Left ventricle myocardium inferior (tissue), 1 donor: ENCODE data around the gene SULT1C4. TPM values are rescaled to one million over a fixed set of nuclear protein-coding genes. Genes with fewer than 3 reads are reported as not detected.

Experiments
- DNase-seq: peaks from one replicate; pipeline ENCODE4 v3.0.0-alpha.2; 2020
- H3K27ac ChIP-seq: fragments of 200-600 bp; replicated peaks from 2 replicates; pipeline ENCODE4 v1.8.0; 2021
- H3K27me3 ChIP-seq: fragments of 200-600 bp; 2 replicates; pipeline ENCODE4 v1.8.0; 2021; ENCODE audit warnings: low read depth
- H3K36me3 ChIP-seq: fragments of 200-600 bp; 2 replicates; pipeline ENCODE4 v1.8.0; 2021
- H3K4me1 ChIP-seq: fragments of 200-600 bp; 2 replicates; pipeline ENCODE4 v1.8.0; 2021
- H3K4me3 ChIP-seq: fragments of 200-600 bp; 2 replicates; pipeline ENCODE4 v1.8.0; 2021; ENCODE audit warnings: mild to moderate bottlenecking, moderate library complexity
- H3K9me3 ChIP-seq: fragments of 200-600 bp; replicated peaks from 2 replicates; pipeline ENCODE4 v1.8.0; 2021
- intact Hi-C: fragments of 100-400 bp; cut with micrococcal nuclease; formaldehyde crosslinking; loops from one replicate; pipeline ENCODE4 v1.11.0; 2022
- total RNA-seq: library from RNA; stranded (reverse); fragmentation: NEBNext Ultra II Directional; extraction: Animal tissue kit (Norgen Biotek cat#: 25700); gene quantifications from one replicate; pipeline ENCODE4 v1.2.1, GENCODE V29; 2021
- TF ChIP-seq, protein P1 (sequence below): fragments of 200-600 bp; IDR thresholded peaks from 2 replicates; pipeline ENCODE4 v1.8.0; 2021; ENCODE audit warnings: antibody characterized with exemption, mild to moderate bottlenecking, borderline replicate concordance
- donor health status: DM: no; HTN: yes; CAD: no; lungs with severe emphysema.

Gene SULT1C4
- total RNA-seq, 1 donor from 2014 or later, result 2.7 TPM

DNA sequence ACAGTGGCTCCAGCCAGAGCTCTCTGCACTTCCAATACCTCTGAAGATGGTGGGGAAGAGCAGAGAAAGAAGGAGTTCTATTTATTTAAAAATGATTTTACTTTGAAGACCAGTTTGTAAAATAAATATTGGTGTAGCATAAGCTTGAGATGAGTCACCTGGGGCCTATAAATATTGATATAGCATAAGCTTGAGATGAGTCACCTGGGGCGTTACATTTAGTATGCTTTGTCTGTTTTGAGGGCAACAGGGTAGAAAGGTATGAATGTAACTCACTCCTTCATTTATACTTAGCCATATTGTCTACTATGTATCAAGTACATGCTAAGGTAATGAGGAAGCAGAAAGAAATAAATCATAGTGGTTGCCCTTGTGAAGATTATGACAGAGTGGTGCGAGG, 7.7 kb upstream of the SULT1C4 start:
- H3K36me3 ChIP-seq, result no peaks in the 10 kb centered on the region
- no peaks in the 10 kb centered on the region for H3K4me1 ChIP-seq
- TF ChIP-seq, protein P1, sequence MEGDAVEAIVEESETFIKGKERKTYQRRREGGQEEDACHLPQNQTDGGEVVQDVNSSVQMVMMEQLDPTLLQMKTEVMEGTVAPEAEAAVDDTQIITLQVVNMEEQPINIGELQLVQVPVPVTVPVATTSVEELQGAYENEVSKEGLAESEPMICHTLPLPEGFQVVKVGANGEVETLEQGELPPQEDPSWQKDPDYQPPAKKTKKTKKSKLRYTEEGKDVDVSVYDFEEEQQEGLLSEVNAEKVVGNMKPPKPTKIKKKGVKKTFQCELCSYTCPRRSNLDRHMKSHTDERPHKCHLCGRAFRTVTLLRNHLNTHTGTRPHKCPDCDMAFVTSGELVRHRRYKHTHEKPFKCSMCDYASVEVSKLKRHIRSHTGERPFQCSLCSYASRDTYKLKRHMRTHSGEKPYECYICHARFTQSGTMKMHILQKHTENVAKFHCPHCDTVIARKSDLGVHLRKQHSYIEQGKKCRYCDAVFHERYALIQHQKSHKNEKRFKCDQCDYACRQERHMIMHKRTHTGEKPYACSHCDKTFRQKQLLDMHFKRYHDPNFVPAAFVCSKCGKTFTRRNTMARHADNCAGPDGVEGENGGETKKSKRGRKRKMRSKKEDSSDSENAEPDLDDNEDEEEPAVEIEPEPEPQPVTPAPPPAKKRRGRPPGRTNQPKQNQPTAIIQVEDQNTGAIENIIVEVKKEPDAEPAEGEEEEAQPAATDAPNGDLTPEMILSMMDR, result no peak
- H3K4me3 ChIP-seq, result no peak overlapping the region
- H3K27me3 ChIP-seq, result no peaks in the 10 kb centered on the region
- no peak for DNase-seq
- intact Hi-C loops, result no loop called here
- H3K27ac ChIP-seq, result no peak overlapping the region
- peaks cover under 1% of the 10 kb centered on the region for H3K9me3 ChIP-seq

DNA sequence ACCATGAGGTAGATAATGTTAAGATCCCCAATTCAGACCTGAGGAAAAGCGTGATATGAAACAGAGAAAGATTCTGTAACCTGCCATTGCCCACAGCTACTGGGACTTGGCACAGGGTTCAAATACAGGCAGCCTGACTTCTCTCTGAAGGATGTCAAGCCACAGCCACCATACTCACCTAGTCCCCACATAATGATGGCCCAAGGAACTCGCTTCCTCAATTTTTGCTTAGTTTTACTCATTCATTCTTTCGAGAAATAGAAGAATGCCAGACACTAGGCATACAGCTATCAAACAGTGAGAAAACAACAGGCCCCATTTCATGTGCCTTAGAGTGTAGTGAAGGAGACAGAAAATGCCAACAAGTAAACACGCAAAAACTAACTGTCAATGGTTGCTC, 980 bp upstream of the SULT1C4 start:
- Histone ChIP-seq H3K27ac (peak overlapping the region; percentile 81), H3K4me3 (no peak overlapping the region), H3K27me3 (no peaks in the 10 kb centered on the region), H3K9me3 (no peaks in the 10 kb centered on the region), H3K36me3 (peaks cover 2% of the 10 kb centered on the region), H3K4me1 (peaks cover 32% of the 10 kb centered on the region)
- TF ChIP-seq, protein P1, result no peak
- DNase-seq, result no peak
- intact Hi-C loops, result no loop called here

DNA sequence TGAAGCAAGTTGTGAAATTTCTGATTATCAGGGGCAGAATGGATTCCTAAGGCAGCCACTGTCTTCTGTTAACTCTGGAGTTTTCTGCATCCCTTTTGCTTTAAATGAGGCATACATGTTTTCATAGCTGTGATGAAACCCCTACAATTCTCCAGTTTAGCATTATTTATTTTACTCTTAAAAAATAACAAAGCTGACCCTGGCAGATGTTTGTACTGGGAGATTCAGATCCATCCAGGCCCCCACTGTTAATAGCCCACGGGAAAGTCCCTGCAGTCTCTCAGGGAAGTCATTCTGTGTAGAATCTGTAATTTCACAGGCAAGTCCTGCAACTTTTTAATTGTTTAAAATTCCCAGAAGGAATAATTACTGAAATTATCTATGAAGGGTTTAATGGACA, 353 bp upstream of the SULT1C4 start:
- TF ChIP-seq, protein P1, result no peak
- H3K27ac ChIP-seq, result peak overlapping the region; percentile 81
- peak overlapping the region; percentile 68 for H3K4me3 ChIP-seq
- DNase-seq, result no peak
- peaks cover 8% of the 10 kb centered on the region for H3K36me3 ChIP-seq
- intact Hi-C loops, result no loop called here
- H3K9me3 ChIP-seq, result no peaks in the 10 kb centered on the region
- H3K4me1 ChIP-seq, result peaks cover 32% of the 10 kb centered on the region
- no peaks in the 10 kb centered on the region for H3K27me3 ChIP-seq

DNA sequence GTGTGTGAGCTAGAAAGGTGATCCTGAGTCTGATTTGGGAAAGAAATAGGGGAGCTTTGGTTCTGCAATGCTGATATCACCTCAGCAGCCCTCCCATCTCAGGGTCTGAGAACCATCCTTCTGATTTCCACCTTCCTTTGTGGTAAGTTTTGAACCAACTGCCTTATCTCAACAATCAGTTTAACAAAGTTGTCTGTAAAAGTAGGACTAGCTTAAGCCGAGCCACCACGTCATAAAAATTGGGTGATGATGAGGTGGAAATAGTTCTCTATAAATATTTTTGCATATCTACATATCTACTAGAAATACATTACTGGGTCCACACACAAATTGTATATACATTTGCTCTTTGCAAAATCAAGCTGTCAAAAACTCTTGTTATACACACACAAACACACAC, 1.1 kb downstream of the SULT1C4 start:
- Histone ChIP-seq H3K27ac (peak overlapping the region; percentile 81), H3K4me3 (peak overlapping the region; percentile 68), H3K36me3 (peaks cover 18% of the 10 kb centered on the region), H3K27me3 (no peaks in the 10 kb centered on the region), H3K9me3 (no peaks in the 10 kb centered on the region), H3K4me1 (peaks cover 32% of the 10 kb centered on the region)
- intact Hi-C loops, result no loop called here
- TF ChIP-seq, protein P1, result no peak
- DNase-seq, result no peak

DNA sequence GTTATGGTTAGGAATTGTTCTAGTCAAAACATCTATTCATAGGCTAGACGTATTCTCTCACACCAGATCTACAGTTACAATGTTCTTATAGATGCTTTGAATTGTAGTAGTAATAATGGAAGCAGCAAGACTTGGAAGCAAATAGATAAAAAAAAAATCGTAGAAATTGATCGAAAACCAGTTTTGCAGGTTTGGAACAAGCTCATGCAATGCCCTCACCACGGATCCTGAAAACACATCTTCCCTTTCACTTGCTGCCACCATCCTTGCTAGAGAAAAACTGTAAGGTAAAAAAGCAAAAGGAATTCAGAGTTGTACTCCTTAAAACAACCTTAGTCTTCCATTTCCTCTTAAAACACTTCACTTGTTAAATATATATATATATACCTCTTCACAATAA, 4.4 kb downstream of the SULT1C4 start:
- DNase-seq, result no peak
- Histone ChIP-seq H3K27ac (no peak overlapping the region), H3K9me3 (no peaks in the 10 kb centered on the region), H3K27me3 (no peaks in the 10 kb centered on the region), H3K4me1 (peaks cover 26% of the 10 kb centered on the region), H3K4me3 (no peak overlapping the region), H3K36me3 (peaks cover 32% of the 10 kb centered on the region)
- intact Hi-C loops, result no loop called here
- TF ChIP-seq, protein P1, result no peak
